HL-60 (cell line): ENCODE measurements around the gene BEND3.

ENCODE experiments used
- CTCF ChIP-seq: IDR thresholded peaks from one replicate; pipeline ENCODE4 v1.5.1; 2011; ENCODE audit warnings: low read length, control low read depth, inconsistent platforms; ENCODE audit not compliant: insufficient read depth
- REST ChIP-seq: IDR thresholded peaks from 2 replicates; pipeline ENCODE4 v1.6.1; 2012; ENCODE audit warnings: low read depth; ENCODE audit not compliant: insufficient replicate concordance

DNA sequence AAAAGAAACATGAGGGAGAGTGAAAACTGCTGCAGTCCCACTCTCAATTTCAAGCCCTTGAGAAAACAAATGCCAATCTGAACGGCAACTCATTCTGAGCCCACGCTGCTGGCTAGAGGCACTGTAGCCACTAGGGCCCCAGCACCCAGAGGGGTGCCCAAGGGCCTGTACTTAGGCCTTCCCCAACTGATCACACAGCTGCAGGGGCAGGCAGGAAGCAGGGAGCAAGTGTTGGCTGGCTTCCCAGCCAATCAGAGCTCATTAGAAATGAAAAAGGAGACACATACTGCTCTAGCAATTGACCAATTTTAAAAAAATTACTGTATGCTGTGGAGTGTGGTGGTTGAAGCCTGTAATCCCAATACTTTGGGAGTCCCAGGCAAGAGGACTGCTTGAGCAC, 3.7 kb upstream of the BEND3 start:
- TF ChIP-seq CTCF (no peak), REST (no peak)
